ENCODE measurements around the gene DDX50. TPM values are rescaled to one million over a fixed set of nuclear protein-coding genes. Genes with fewer than 3 reads are reported as not detected.
"Not testable (repeated sequence)": the region's sequence is repeated elsewhere in the genome, so short reads cannot be mapped to it uniquely, and the experiment has no call there.

The DDX50 gene
- total RNA-seq, 1 experiment from 2014 or later: 17.2 TPM

- in situ Hi-C loops (cut with HindIII; ENCODE audit: low pct_unique_long_range_greater_than_20kb, low sequenced_read_pairs): no loop called here
Observed at GRCh38 chr10:68897336-68897741, 3.8 kb upstream of the DDX50 start.

DNA sequence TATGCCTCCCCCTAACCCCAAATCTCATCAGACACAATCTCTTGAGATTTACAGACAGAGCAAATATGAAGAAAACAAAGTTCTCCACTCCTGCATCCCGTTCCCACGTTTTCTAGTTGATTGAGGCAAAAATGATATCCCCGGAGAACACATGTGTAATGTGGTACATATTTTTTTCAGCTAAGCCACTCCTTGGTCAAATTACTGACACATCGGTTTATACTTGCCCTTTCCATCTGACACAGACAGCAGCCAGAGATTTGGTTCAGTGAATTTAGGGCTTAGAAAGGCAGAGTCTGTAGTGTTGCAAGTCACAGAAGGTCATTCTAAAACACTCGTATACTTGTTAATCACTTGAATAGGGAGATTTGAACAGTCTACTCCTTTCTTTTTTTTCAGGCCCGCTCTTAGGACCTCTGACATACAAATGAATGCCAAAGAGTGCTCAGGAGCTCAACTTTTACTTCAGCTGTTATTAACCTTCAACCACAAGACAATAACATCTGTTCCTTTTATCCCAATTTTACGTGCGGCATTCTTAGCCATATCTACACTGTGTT is 1.8 kb upstream of the DDX50 start:
- in situ Hi-C loops (cut with HindIII; ENCODE audit: low pct_unique_long_range_greater_than_20kb, low sequenced_read_pairs): no loop called here
- no peak for DNase-seq (ENCODE audit: low read depth)

More at GRCh38 chr10:68897336-68897741, 3.8 kb upstream of the DDX50 start:
- peak; percentile 55 for DNase-seq (ENCODE audit: low read depth)

- in situ Hi-C loops (cut with HindIII; ENCODE audit: low pct_unique_long_range_greater_than_20kb, low sequenced_read_pairs): no loop called here
- no peak for DNase-seq (ENCODE audit: low read depth)
Observed at GRCh38 chr10:68900427-68901104, 549 bp upstream of the DDX50 start.

DNA sequence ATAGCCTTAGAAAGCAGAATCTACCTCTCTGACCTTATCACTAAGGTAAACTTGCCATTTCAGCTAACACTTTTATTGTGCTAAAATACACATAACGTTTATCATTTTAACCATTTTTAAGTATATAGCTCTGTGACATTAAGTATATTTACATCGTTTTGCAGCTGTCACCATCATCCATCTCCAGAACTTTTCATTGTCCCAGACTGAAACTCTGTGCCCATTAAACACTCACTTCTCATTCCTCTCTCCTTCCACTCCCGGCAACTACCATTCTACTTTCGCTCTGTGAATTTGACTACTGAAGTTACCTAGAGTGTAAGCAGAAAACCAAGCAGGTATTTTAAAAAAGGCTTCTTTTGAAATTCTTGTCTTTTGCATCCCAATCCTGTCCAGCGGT is 1.3 kb downstream of the DDX50 start:
- in situ Hi-C loops (cut with HindIII; ENCODE audit: low pct_unique_long_range_greater_than_20kb, low sequenced_read_pairs): no loop called here
- DNase-seq (ENCODE audit: low read depth): no peak

GRCh38 chr10:68924593-68924992 is 23.5 kb downstream of the DDX50 start:
- DNase-seq (ENCODE audit: low read depth): no peak
- in situ Hi-C loops (cut with HindIII; ENCODE audit: low pct_unique_long_range_greater_than_20kb, low sequenced_read_pairs): no loop called here

- in situ Hi-C loops (cut with HindIII; ENCODE audit: low pct_unique_long_range_greater_than_20kb, low sequenced_read_pairs): no loop called here
- no peak for DNase-seq (ENCODE audit: low read depth)
Observed at GRCh38 chr10:68925489-68925888, 24.4 kb downstream of the DDX50 start.

DNA sequence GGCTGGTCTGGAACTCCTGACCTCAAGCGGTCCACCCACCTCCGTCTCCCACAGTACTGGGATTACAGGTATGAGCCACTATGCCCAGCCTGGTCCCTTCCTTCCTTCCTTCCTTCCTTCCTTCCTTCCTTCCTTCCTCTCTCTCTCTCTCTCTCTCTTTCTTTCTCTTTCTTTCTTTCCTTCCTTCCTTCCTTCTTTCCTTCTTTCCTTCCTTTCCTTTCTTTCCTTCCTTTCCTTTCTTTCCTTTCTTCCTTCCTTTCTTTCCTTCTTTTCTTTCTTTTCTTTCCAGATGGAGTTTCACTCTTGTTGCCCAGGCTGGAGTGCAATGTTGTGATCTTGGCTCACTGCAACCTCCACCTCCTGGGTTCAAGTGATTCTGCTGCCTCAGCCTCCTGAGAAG is 28.0 kb downstream of the DDX50 start:
- in situ Hi-C loops (cut with HindIII; ENCODE audit: low pct_unique_long_range_greater_than_20kb, low sequenced_read_pairs); DNase-seq (ENCODE audit: low read depth): not testable (repeated sequence)

GRCh38 chr10:68929888-68930287 is 28.8 kb downstream of the DDX50 start:
- DNase-seq (ENCODE audit: low read depth); in situ Hi-C loops (cut with HindIII; ENCODE audit: low pct_unique_long_range_greater_than_20kb, low sequenced_read_pairs): not testable (repeated sequence)

GRCh38 chr10:68932860-68933259 is 31.7 kb downstream of the DDX50 start:
- in situ Hi-C loops (cut with HindIII; ENCODE audit: low pct_unique_long_range_greater_than_20kb, low sequenced_read_pairs); DNase-seq (ENCODE audit: low read depth): not testable (repeated sequence)

- no peak for DNase-seq (ENCODE audit: low read depth)
- in situ Hi-C loops (cut with HindIII; ENCODE audit: low pct_unique_long_range_greater_than_20kb, low sequenced_read_pairs): no loop called here
Observed at GRCh38 chr10:68934994-68935393, 33.9 kb downstream of the DDX50 start.

DNA sequence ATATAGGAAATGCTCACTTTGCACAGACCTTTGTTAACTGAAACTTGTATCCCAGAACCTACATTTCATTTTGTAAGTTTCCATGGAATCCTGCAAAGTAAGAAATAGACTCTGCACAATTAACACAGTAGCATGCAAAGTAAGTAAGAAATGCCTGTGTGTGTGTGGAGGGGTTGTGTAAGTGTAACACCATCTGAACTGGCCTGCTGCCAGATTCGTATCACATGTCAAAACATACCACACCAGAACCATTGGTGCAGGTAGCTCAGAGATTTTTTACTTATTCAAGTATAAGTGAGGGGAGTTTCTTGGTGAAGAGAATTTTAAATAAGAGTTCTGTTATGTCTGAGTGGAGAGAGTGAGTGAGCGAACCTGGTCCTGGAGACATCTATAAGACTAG is 37.0 kb downstream of the DDX50 start:
- in situ Hi-C loops (cut with HindIII; ENCODE audit: low pct_unique_long_range_greater_than_20kb, low sequenced_read_pairs): no loop called here
- DNase-seq (ENCODE audit: low read depth): peak; percentile 19

GRCh38 chr10:68938884-68939283 is 37.8 kb downstream of the DDX50 start:
- DNase-seq (ENCODE audit: low read depth): no peak
- in situ Hi-C loops (cut with HindIII; ENCODE audit: low pct_unique_long_range_greater_than_20kb, low sequenced_read_pairs): no loop called here

DNA sequence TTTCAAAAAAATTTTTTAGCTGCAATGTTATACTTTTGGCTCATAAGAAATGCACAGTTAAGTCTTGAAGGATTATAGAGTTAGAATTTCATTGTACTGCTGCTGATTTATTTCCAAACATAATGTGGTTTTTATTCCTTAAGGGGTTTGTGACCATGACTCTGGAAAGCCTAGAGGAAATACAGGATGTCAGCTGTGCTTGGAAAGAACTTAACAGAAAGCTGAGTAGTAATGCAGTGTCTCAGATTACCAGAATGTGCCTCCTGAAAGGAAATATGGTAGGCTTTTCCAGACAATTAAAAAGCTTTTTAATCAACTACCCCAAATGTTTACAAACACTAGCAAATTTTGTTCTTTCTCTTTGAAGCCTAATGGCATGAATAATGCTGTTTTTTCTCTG is 39.8 kb downstream of the DDX50 start:
- DNase-seq (ENCODE audit: low read depth); in situ Hi-C loops (cut with HindIII; ENCODE audit: low pct_unique_long_range_greater_than_20kb, low sequenced_read_pairs): not testable (repeated sequence)

- no peak for DNase-seq (ENCODE audit: low read depth)
- in situ Hi-C loops (cut with HindIII; ENCODE audit: low pct_unique_long_range_greater_than_20kb, low sequenced_read_pairs): no loop called here
Observed at GRCh38 chr10:68950598-68950997, 49.5 kb downstream of the DDX50 start.

GRCh38 chr10:68954904-68955303 is 53.8 kb downstream of the DDX50 start:
- no peak for DNase-seq (ENCODE audit: low read depth)
- in situ Hi-C loops (cut with HindIII; ENCODE audit: low pct_unique_long_range_greater_than_20kb, low sequenced_read_pairs): no loop called here

DNA sequence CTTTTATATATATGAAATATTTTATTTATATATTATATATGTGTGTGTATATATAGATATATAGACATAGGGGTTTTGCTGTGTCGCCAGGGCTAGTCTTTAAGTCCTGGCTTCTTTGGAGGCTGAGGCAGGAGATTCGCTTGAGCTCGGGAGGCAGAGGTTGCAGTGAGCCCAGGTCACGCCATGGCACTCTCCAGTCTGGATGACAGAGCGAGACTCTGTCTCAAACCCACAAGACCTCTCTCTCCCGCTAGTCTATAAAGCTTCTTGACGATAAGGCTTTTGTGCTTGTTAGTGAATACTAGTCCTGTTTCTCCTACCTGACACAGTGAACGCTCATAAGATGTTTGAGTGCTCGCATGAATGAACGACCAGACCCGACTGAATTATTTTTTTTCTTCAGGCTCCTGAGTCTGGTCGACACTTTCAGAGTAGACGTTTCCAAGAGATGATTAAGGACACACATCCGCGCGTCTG is 54.3 kb downstream of the DDX50 start:
- DNase-seq (ENCODE audit: low read depth): no peak
- in situ Hi-C loops (cut with HindIII; ENCODE audit: low pct_unique_long_range_greater_than_20kb, low sequenced_read_pairs): no loop called here

- in situ Hi-C loops (cut with HindIII; ENCODE audit: low pct_unique_long_range_greater_than_20kb, low sequenced_read_pairs): no loop called here
- DNase-seq (ENCODE audit: low read depth): peak; percentile 91
Observed at GRCh38 chr10:68955832-68956532, 54.9 kb downstream of the DDX50 start, which contains the start of gene DDX21. DDX21 (plus strand) TSS chr10:68956170; CDS start chr10:68956226, 56 bp downstream.

GRCh38 chr10:68957284-68957615 is 56.1 kb downstream of the DDX50 start:
- in situ Hi-C loops (cut with HindIII; ENCODE audit: low pct_unique_long_range_greater_than_20kb, low sequenced_read_pairs): no loop called here
- no peak for DNase-seq (ENCODE audit: low read depth)

GRCh38 chr10:68957654-68958053 is 56.5 kb downstream of the DDX50 start:
- no peak for DNase-seq (ENCODE audit: low read depth)
- in situ Hi-C loops (cut with HindIII; ENCODE audit: low pct_unique_long_range_greater_than_20kb, low sequenced_read_pairs): no loop called here

Data from Caki2 (cell line).